IMR-90 (cell line): ENCODE results near the gene HTR1D. TPM values are rescaled to one million over a fixed set of nuclear protein-coding genes. Genes with fewer than 3 reads are reported as not detected.

Source experiments
- ATAC-seq: fragments of 200-7000 bp; cut with Tn5 transposase; 2 replicates; pipeline ENCODE4 v1.9.1; 2020; ENCODE audit warnings: low read depth, mild to moderate bottlenecking, moderate library complexity
- BruUV-seq: library from RNA; stranded (reverse); fragments of 400-500 nt; replicated peaks from 2 replicates; lab custom pipeline; 2021; lab: Mats Ljungman, UMichigan
- CTCF ChIA-PET: fragments of 300-600 bp; formaldehyde crosslinking; extraction: SDS; loops from one replicate; lab custom pipeline; 2021; ENCODE audit warnings: antibody characterized with exemption; lab: Yijun Ruan, JAX
- POLR2A ChIA-PET: fragments of 300-600 bp; sonication (Branson Sonifier 250); formaldehyde crosslinking; loops from one replicate; lab custom pipeline; 2022; ENCODE audit warnings: antibody characterized with exemption; ENCODE audit not compliant: unreplicated experiment; lab: Charles Lee
- DNase-seq: peaks from one replicate; pipeline ENCODE4 v3.0.0; 2013
- H2AFZ ChIP-seq: replicated peaks from 2 replicates; pipeline ENCODE3; 2013; ENCODE audit warnings: low read length, mild to moderate bottlenecking; ENCODE audit not compliant: poor library complexity
- H2AK5ac ChIP-seq: 2 replicates; pipeline ENCODE4 v1.6.1; 2013; ENCODE audit warnings: low read depth, low read length, inconsistent platforms
- H2AK9ac ChIP-seq: replicated peaks from 2 replicates; pipeline ENCODE3; 2013; ENCODE audit warnings: mild to moderate bottlenecking, low read depth, low read length, moderate library complexity; ENCODE audit not compliant: poor library complexity
- H2BK120ac ChIP-seq: 2 replicates; pipeline ENCODE4 v1.6.1; 2013; ENCODE audit warnings: low read depth, low read length, inconsistent platforms
- H2BK15ac ChIP-seq: 3 replicates; pipeline ENCODE4 v1.6.1; 2013; ENCODE audit warnings: low read depth, low read length, inconsistent platforms
- H2BK20ac ChIP-seq: 2 replicates; pipeline ENCODE4 v1.6.1; 2013; ENCODE audit warnings: low read depth, mild to moderate bottlenecking, inconsistent platforms, low read length, moderate library complexity
- H2BK5ac ChIP-seq: 2 replicates; pipeline ENCODE4 v1.6.1; 2013; ENCODE audit warnings: mild to moderate bottlenecking, low read depth, low read length, inconsistent platforms; ENCODE audit not compliant: poor library complexity, severe bottlenecking
- H3K14ac ChIP-seq: replicated peaks from 2 replicates; pipeline ENCODE4 v1.6.1; 2013; ENCODE audit warnings: low read depth, low read length, inconsistent platforms
- H3K18ac ChIP-seq: 2 replicates; pipeline ENCODE4 v1.6.1; 2013; ENCODE audit warnings: low read depth, low read length, control low read depth
- H3K23ac ChIP-seq: 2 replicates; pipeline ENCODE4 v1.6.1; 2013; ENCODE audit warnings: low read depth, low read length, inconsistent platforms
- H3K27ac ChIP-seq: 2 replicates; pipeline ENCODE4 v1.5.1; 2013; ENCODE audit warnings: mild to moderate bottlenecking, control low read depth, low read length; ENCODE audit not compliant: insufficient read depth
- H3K27me3 ChIP-seq: 2 replicates; pipeline ENCODE4 v1.6.1; 2013; ENCODE audit warnings: low read length; ENCODE audit not compliant: control insufficient read depth, insufficient read depth
- H3K36me3 ChIP-seq: 2 replicates; pipeline ENCODE4 v1.6.1; 2013; ENCODE audit warnings: low read length, mixed read lengths; ENCODE audit not compliant: control insufficient read depth, insufficient read depth
- H3K4ac ChIP-seq: 2 replicates; pipeline ENCODE4 v1.6.1; 2013; ENCODE audit warnings: low read depth, low read length, inconsistent platforms
- H3K4me1 ChIP-seq: 2 replicates; pipeline ENCODE4 v1.6.1; 2013; ENCODE audit warnings: low read length, mixed read lengths; ENCODE audit not compliant: control insufficient read depth, insufficient read depth
- H3K4me2 ChIP-seq: 2 replicates; pipeline ENCODE4 v1.6.1; 2013; ENCODE audit warnings: low read depth, mild to moderate bottlenecking, control low read depth, low read length, moderate library complexity
- H3K4me3 ChIP-seq: 2 replicates; pipeline ENCODE4 v1.5.1; 2013; ENCODE audit warnings: low read depth, mild to moderate bottlenecking, control low read depth, low read length, moderate library complexity; ENCODE audit not compliant: insufficient read depth
- H3K56ac ChIP-seq: 2 replicates; pipeline ENCODE4 v1.6.1; 2013; ENCODE audit warnings: low read length, inconsistent platforms; ENCODE audit not compliant: insufficient read depth; ENCODE audit errors: extremely low read depth
- H3K79me1 ChIP-seq, 2 experiments: 2 replicates each; pipeline ENCODE4 v1.6.1; 2013; ENCODE audit warnings: low read length in 2 of 2, inconsistent platforms in 1 of 2, low read depth in 1 of 2
- H3K9ac ChIP-seq: 2 replicates; pipeline ENCODE4 v1.6.1; 2013; ENCODE audit warnings: low read depth, low read length, control low read depth
- H3K9me1 ChIP-seq: 2 replicates; pipeline ENCODE4 v1.6.1; 2013; ENCODE audit warnings: low read length, inconsistent platforms; ENCODE audit not compliant: insufficient read depth
- H3K9me3 ChIP-seq: 2 replicates; pipeline ENCODE4 v1.6.1; 2013; ENCODE audit warnings: low read length; ENCODE audit not compliant: control insufficient read depth, insufficient read depth
- H4K20me1 ChIP-seq: 2 replicates; pipeline ENCODE4 v1.6.1; 2013; ENCODE audit warnings: low read length, inconsistent platforms; ENCODE audit not compliant: insufficient read depth
- H4K5ac ChIP-seq: 2 replicates; pipeline ENCODE4 v1.6.1; 2013; ENCODE audit warnings: mild to moderate bottlenecking, low read depth, low read length, control low read depth
- H4K8ac ChIP-seq, 2 experiments: 2 replicates each; pipeline ENCODE4 v1.6.1; 2013; ENCODE audit warnings: low read depth in 2 of 2, low read length in 2 of 2, control low read depth in 1 of 2, inconsistent platforms in 1 of 2
- H4K91ac ChIP-seq: 2 replicates; pipeline ENCODE4 v1.6.1; 2013; ENCODE audit warnings: low read depth, low read length, inconsistent platforms; ENCODE audit not compliant: insufficient read depth
- BHLHE40 ChIP-seq: fragments of 150-350 bp; IDR thresholded peaks from 2 replicates; pipeline ENCODE4 v1.6.1; 2016; ENCODE audit warnings: mild to moderate bottlenecking, low read depth, low read length
- CHD1 ChIP-seq: IDR thresholded peaks from 2 replicates; pipeline ENCODE4 v1.6.1; 2012; ENCODE audit warnings: low read depth, low read length, improper control_type of control experiment
- CTCF ChIP-seq: conservative IDR thresholded peaks from 2 replicates; pipeline ENCODE4 v1.5.1; 2012; ENCODE audit warnings: mild to moderate bottlenecking, low read depth, low read length, improper control_type of control experiment
- ELK1 ChIP-seq: fragments of 150-350 bp; IDR thresholded peaks from 2 replicates; pipeline ENCODE4 v1.6.1; 2016; ENCODE audit warnings: low read depth, mild to moderate bottlenecking, low read length, moderate library complexity, borderline replicate concordance
- FOS ChIP-seq: fragments of 150-350 bp; IDR thresholded peaks from 2 replicates; pipeline ENCODE4 v1.6.1; 2016; ENCODE audit warnings: low read depth, low read length
- MAFK ChIP-seq: IDR thresholded peaks from 2 replicates; pipeline ENCODE4 v1.6.1; 2012; ENCODE audit warnings: low read depth, low read length, improper control_type of control experiment
- MAZ ChIP-seq: IDR thresholded peaks from 2 replicates; pipeline ENCODE4 v1.6.1; 2012; ENCODE audit warnings: low read depth, mild to moderate bottlenecking, low read length, improper control_type of control experiment, moderate library complexity, borderline replicate concordance
- MXI1 ChIP-seq: IDR thresholded peaks from 2 replicates; pipeline ENCODE4 v1.6.1; 2012; ENCODE audit warnings: low read depth, mild to moderate bottlenecking, low read length, moderate library complexity, borderline replicate concordance
- NFE2L2 ChIP-seq: fragments of 150-350 bp; IDR thresholded peaks from 2 replicates; pipeline ENCODE4 v1.6.1; 2016; ENCODE audit warnings: low read depth, mild to moderate bottlenecking, low read length
- RAD21 ChIP-seq: IDR thresholded peaks from 2 replicates; pipeline ENCODE4 v1.6.1; 2012; ENCODE audit warnings: low read length, improper control_type of control experiment
- RCOR1 ChIP-seq: IDR thresholded peaks from 2 replicates; pipeline ENCODE4 v1.6.1; 2012; ENCODE audit warnings: mild to moderate bottlenecking, low read length, improper control_type of control experiment; ENCODE audit not compliant: insufficient replicate concordance
- RFX5 ChIP-seq: IDR thresholded peaks from 2 replicates; pipeline ENCODE4 v1.8.0; 2012; ENCODE audit warnings: low read depth, mild to moderate bottlenecking, low read length, moderate library complexity
- USF2 ChIP-seq: fragments of 150-350 bp; IDR thresholded peaks from 2 replicates; pipeline ENCODE4 v1.6.1; 2017; ENCODE audit warnings: mild to moderate bottlenecking, antibody characterized with exemption, low read length, low read depth
- WGBS, 2 experiments: methylation state at CpG; one replicate each; pipeline versions ENCODE4 v1.1.5 to v1.1.7; 2013; ENCODE audit warnings: missing lambda C conversion rate in 2 of 2; ENCODE audit not compliant: insufficient read length in 1 of 2; ENCODE audit errors: extremely low coverage in 2 of 2; 5-methylcytosine and 5-hydroxymethylcytosine counted together
- dilution Hi-C: fragments of 300-500 bp; cut with HindIII; formaldehyde crosslinking; loops from one replicate; pipeline ENCODE4 v1.14.3; 2018; ENCODE audit warnings: low sequenced_read_pairs; ENCODE audit not compliant: unreplicated experiment
- in situ Hi-C: fragments of 300-500 bp; cut with MboI; formaldehyde crosslinking; loops from 3 replicates; pipeline ENCODE4 v1.14.3; 2019; ENCODE audit warnings: low sequenced_read_pairs, inconsistent platforms, mixed read lengths
- intact Hi-C: fragments of 100-400 bp; cut with micrococcal nuclease; formaldehyde crosslinking; loops from 2 replicates; pipeline ENCODE4 v1.10.0; 2022
- polyA plus RNA-seq, 3 experiments: library from polyadenylated mRNA; depleted of rRNA; stranded (reverse); fragments of >200 nt; gene quantifications; 2 replicates each; pipeline ENCODE4 v1.2.3, GENCODE V29; 2012; ENCODE audit warnings: low replicate concordance in 1 of 3
- total RNA-seq: library from RNA; depleted of rRNA; stranded (reverse); fragments of >200 nt; gene quantifications from 2 replicates; pipeline ENCODE4 v1.2.3, GENCODE V29; 2012

The HTR1D gene
- total and polyA plus RNA-seq, 2 of the 4 experiments (the other 2 are of a cell fraction): 0.03 to 0.18 TPM

- intact Hi-C loops (no loop called here), dilution Hi-C loops (no loop called here), in situ Hi-C loops (no loop called here)
- Histone ChIP-seq H3K56ac (no peak overlapping the region), H2AFZ (no peak overlapping the region), H3K23ac (no peak overlapping the region), H3K18ac (no peak overlapping the region), H2BK5ac (no peak overlapping the region), H3K36me3 (no peaks in the 10 kb centered on the region), H3K9me3 (no peaks in the 10 kb centered on the region), H4K20me1 (no peaks in the 10 kb centered on the region), H3K14ac (no peak overlapping the region), H2BK15ac (no peak overlapping the region), H2BK20ac (no peak overlapping the region), H2AK9ac (no peak overlapping the region), H3K4ac (no peak overlapping the region), H3K4me3 (no peak overlapping the region), H3K9me1 (peaks cover 4% of the 10 kb centered on the region; the same call in 1 of the 2 replicates), H4K91ac (no peak overlapping the region), H3K79me1 (no peaks in the 10 kb centered on the region), H3K27ac (no peak overlapping the region), H3K4me2 (no peak overlapping the region), H4K8ac (no peak overlapping the region), H3K9ac (no peak overlapping the region), H2AK5ac (no peak overlapping the region), H3K27me3 (peaks cover 45% of the 10 kb centered on the region), H3K4me1 (no peaks in the 10 kb centered on the region), H2BK120ac (no peak overlapping the region), H4K5ac (no peak overlapping the region)
- ATAC-seq: no peak
- no TSS peak for BruUV-seq
- ChIA-PET POLR2A (no interaction called here), CTCF (interaction anchor here (1.0 kb wide), 1 partner anchor 112 kb away, joined by 3 read pairs; no protein-coding TSS in a partner anchor)
- WGBS, 2 experiments: 30% methylated on average over 2 of the region's 2 CpGs; no CpG with 5 or more reads in 1 of the 2 experiments
- no peak for TF ChIP-seq USF2
- no peak for TF ChIP-seq BHLHE40
- TF ChIP-seq RCOR1: no peak
- TF ChIP-seq MXI1: no peak
- TF ChIP-seq CHD1: no peak
- no peak for TF ChIP-seq RAD21
- TF ChIP-seq RFX5: no peak
- no peak for TF ChIP-seq FOS
- TF ChIP-seq MAZ: no peak
- no peak for TF ChIP-seq CTCF
- no peak for TF ChIP-seq NFE2L2
- TF ChIP-seq MAFK: no peak
- TF ChIP-seq ELK1: no peak
- no peak for DNase-seq
These were observed 6.3 kb downstream of the HTR1D start for GRCh38 chr1:23210963-23211362.
